Right ventricle myocardium inferior (tissue), 1 donor: ENCODE measurements around the gene BARX1. TPM values are rescaled to one million over a fixed set of nuclear protein-coding genes. Genes with fewer than 3 reads are reported as not detected.
"Not testable (repeated sequence)": the region's sequence is repeated elsewhere in the genome, so short reads cannot be mapped to it uniquely, and the experiment has no call there.

Source experiments
- ATAC-seq: fragments of 200-7000 bp; cut with Tn5 transposase; one replicate; pipeline ENCODE4 v1.9.1; 2020; ENCODE audit warnings: mild to moderate bottlenecking, moderate library complexity
- DNase-seq: peaks from one replicate; pipeline ENCODE4 v3.0.0; 2021; ENCODE audit errors: missing footprints
- intact Hi-C: fragments of 100-400 bp; cut with DNase I; formaldehyde crosslinking; loops from one replicate; pipeline ENCODE4 v1.11.0; 2022
- total RNA-seq: library from RNA; stranded (reverse); fragmentation: NEBNext Ultra II Directional; extraction: Animal tissue kit (Norgen Biotek cat#: 25700); gene quantifications from one replicate; pipeline ENCODE4 v1.2.1, GENCODE V29; 2021
- donor health status: DM: no; HTN: yes; CAD: no; lungs with severe emphysema.

The BARX1 gene
- total RNA-seq, 1 donor from 2014 or later: not detected

GRCh38 chr9:93940951-93941350, 14.2 kb downstream of the BARX1 start:
- DNase-seq: no peak
- intact Hi-C loops: no loop called here

GRCh38 chr9:93939589-93939988, 15.6 kb downstream of the BARX1 start:
- DNase-seq, ATAC-seq, intact Hi-C loops: not testable (repeated sequence)

More at GRCh38 chr9:93940951-93941350, 14.2 kb downstream of the BARX1 start:
- no peak for ATAC-seq

GRCh38 chr9:93937193-93937592, 18.0 kb downstream of the BARX1 start:
- DNase-seq (no peak), ATAC-seq (no peak)
- intact Hi-C loops: no loop called here

- no peak for ATAC-seq
- intact Hi-C loops: no loop called here
- no peak for DNase-seq
Measured at GRCh38 chr9:93931905-93932304, 23.2 kb downstream of the BARX1 start.

- intact Hi-C loops: no loop called here
- ATAC-seq (no peak), DNase-seq (no peak)
Measured at GRCh38 chr9:93930070-93930469, 25.1 kb downstream of the BARX1 start.

DNA sequence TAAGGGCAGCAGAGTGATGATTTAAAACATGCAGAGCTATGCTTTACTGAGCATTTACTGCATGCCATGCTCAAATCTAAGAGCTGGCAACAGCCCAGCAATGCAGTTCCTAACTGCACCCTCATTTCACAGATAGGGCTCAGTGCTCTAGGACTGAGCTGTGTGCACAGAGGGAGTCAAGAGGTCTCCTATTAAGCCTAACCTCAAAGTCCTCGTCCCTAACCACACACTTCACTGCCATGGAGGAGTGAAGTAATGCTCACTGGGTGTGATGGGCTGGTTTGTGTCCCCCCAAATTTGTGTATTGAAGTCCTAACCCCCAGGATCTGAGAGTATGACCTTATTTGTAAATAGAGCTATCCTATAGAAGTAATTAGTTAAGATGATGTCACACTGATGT, 25.9 kb downstream of the BARX1 start:
- DNase-seq (no peak), ATAC-seq (no peak)
- intact Hi-C loops: no loop called here

DNA sequence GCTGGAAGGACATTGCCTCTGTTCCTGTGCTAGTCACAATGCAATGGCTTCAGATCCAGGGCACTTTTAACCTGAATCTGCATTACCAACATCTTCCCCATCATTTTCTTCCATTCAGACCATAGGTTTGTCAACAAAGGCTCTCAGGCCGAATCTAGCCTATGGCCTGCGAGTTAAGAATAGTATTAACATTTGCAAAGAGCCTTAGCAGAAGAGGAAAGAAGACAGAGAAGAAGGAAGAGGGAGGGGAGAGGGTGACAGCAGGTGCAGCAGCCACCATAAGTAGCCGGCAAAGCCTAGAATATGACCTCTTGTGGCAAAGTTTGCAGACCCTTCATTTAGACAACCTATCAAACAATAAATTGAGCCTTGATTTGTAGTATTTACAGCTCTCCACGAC, 32.6 kb downstream of the BARX1 start:
- ATAC-seq: no peak
- DNase-seq: no peak
- intact Hi-C loops: no loop called here

DNA sequence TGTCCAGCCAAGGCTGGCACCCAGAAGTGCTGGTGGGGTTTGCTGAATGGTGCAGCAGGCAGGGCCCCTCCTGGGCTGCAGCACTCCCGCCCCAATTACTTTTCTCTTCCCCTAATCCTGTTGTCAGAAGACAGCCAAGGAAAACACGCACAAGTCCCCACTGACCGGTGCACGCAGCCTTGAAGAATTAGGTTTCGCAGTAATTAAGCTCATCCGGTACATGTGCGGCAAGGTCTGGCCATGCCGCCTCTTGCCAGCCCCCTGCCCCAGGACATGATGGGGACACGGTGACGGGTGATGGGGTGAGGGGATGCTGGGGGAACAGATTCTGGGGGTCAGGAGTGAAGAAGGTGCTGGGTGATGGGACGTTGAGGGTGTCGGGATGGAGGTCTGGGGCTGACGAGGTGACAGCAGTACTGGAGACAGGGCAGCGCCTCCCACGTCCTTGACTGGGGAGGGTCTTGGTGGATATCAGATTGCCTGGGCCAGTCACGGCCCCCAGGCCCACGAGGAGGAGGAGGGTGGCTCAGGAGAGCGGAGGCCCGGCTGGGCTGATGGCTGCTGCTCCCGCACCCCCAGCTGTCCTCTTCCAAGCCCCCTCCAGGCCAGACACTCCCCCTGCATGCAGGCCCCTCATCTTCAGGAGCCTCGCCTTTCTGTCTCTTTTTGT, 34.9 kb downstream of the BARX1 start:
- ATAC-seq: no peak
- DNase-seq: no peak
- intact Hi-C loops: no loop called here

GRCh38 chr9:93918061-93918460, 37.1 kb downstream of the BARX1 start:
- ATAC-seq (no peak), DNase-seq (no peak)
- intact Hi-C loops: no loop called here

DNA sequence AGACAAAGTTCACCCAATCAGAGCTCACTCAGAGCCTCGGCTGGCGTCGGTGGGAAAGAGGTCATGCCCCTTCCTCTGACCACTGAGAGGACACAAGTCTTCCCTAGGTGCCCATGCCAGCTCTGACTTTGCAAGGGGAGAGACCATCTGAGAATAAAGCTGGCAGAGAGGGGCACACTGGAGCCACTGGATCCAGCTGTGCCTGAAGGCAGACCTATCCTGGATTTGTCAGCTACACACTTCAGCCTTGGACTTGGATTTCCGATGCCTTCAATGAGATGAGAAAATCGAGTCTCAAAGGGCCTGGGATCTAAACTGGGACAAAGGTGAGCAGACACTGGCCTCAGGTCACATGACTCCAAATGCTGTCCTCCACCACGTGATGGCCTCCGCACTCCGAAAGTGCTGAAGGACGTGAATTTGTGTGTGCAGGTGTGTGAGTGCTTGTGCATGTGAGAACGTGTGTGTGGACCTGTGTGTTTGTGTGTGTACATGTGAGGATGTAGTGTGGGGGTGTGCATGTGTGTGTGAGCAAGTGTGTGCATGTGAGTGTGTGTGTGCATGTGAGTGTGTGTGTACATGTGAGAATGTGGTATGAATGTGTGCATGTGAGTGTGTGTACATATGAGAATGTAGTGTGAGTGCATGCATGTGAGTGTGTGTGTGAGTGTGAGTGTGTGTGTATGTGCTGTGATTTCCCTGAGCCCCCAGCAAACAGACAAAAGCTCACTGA, 37.9 kb downstream of the BARX1 start:
- ATAC-seq: no peak
- intact Hi-C loops: no loop called here
- no peak for DNase-seq

GRCh38 chr9:93916358-93916757, 38.8 kb downstream of the BARX1 start:
- DNase-seq (no peak), ATAC-seq (no peak)
- intact Hi-C loops: loop anchor here (1.0 kb wide), 1 partner anchor 30 kb away; no protein-coding TSS in a partner anchor

DNA sequence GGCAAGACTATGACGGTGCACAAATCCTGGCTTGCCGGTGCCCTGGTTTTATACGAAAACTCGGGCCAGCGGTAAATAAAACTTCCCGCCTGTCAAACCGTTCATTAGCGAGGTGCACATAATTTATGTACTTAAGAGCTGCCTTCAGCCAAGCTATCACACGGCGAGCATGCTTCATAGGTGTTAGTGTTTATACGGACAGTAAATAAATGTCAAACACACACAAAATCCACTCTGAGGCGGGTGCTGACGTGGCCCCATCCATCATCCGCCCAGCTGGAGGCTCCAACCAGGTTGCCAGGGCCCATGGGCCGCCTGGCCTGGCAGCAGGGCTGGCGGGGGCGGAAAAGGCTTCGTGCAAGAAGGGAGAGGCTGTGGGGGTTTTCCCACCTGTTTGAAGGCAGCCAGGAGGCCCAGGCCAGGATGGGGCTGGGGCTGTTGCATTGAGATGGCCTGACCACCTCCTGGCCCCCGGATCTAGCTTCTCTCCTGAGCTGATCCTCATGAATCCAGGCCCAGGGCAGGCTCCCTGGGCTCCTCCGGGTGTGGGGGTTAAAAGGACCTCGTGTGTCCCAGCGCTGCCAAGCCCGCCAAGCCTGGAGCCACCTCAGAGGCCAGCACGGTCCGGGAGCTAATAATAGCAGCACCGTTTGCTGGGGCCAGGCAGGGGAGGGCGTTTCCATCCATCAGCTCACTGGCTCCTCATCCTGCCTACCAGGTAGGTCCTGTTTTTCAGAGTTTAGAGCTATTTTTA, 43.2 kb downstream of the BARX1 start:
- intact Hi-C loops: no loop called here
- DNase-seq (no peak), ATAC-seq (peak; percentile 84)

- intact Hi-C loops: no loop called here
- ATAC-seq: no peak
- no peak for DNase-seq
Measured at GRCh38 chr9:93911136-93911745, 43.9 kb downstream of the BARX1 start.

DNA sequence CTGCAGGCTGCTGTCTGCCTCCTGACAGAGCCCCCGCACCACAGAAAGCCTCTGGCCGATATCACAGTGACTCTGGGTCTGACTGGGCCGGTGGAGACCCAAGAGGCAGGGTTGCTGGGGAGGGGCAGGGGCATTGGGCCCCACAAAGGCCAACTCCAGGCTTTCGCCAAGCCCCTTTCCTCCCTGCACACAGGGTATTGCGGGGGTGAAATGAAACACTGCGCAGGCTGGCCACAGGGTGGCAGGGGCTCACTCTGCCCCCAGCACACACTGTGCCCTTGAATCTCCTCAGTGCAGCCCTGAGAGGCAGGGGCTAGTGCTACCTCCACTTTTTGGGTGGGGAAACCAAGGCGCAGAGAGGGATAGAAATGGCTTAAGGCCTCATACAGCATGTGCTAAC, 44.6 kb downstream of the BARX1 start:
- intact Hi-C loops: no loop called here
- no peak for DNase-seq
- ATAC-seq: no peak

DNA sequence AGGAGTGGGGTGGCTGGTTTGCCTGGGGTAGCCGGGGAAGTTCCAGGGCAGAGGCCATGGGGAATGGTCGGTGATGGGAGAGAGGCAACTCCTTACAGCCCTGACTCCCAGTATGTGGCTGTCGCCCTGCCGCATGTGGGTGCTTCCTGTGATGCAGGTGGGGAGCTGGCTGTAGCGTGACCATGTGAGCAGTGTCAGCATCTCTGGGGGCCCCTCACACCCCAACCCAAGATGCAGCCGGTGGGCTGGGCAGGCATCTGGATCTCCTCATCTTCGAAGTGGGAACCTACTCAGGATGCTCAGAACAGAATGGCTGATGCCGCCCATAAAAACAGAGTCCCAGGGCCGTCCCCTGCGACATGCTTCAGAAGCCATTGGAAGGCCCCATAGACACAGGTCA, 45.0 kb downstream of the BARX1 start:
- DNase-seq (no peak), ATAC-seq (no peak)
- intact Hi-C loops: no loop called here

DNA sequence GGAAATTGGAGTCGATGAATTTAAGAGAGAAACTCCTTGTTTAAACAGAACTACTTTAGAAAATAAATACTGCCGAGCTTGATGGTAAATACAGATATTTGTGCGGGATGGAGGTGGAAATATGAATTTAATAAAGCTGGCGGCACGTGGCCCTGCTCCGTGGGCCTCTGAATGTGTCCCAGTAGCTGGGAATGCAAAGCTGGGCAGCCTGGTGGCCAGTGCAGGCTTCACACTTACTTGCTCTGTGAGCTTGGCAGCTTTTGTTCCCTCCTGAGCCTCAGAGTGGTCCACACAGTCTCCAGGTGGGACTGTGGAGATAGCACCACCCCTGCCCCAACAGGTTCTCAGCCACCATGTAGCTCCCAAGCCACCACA, 45.9 kb downstream of the BARX1 start:
- intact Hi-C loops: no loop called here
- no peak for ATAC-seq
- no peak for DNase-seq

DNA sequence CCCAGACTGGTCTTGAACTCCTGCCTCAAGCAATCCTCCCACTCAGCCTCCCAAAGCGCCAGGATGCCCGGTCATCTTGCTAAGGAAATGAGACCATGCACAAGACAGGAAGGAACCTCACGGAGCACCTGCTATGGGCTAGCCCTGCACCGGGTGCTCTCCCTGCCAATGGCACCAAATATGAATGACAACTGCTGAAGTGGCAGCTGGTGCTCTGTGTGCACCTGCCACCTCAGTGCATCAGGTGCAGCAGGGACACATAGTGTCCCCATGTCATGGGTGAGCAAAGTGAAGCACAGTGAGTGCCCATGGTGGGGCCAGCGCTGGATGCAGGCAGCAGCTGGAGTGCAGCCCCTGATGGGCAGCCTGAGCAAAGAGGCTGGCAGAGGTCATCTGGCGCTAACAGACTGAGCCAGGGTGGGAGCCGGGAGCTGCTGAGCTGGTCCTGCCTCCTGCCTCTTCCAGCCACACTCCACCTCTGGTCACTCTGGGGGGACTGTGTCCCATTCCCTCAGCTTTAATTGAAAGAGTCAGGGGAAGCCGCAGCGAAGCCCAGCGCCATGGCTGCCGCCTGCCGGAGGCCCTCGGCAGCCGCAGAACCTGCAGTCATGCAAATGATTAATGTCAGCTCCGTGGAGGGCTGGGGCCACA, 46.4 kb downstream of the BARX1 start:
- ATAC-seq (no peak), DNase-seq (no peak)
- intact Hi-C loops: no loop called here

- DNase-seq (no peak), ATAC-seq (no peak)
- intact Hi-C loops: no loop called here
Measured at GRCh38 chr9:93907551-93908199, 47.5 kb downstream of the BARX1 start.
